Measurements from ENCODE around the gene DBH.

Gene DBH

GRCh38 chr9:133591116-133591910 is 44.9 kb upstream of the DBH start:
- in situ Hi-C loops (cut with HindIII; ENCODE audit: low sequenced_read_pairs), result no loop called here
- no peak for DNase-seq (ENCODE audit: low read depth)
- TF ChIP-seq, protein P1, sequence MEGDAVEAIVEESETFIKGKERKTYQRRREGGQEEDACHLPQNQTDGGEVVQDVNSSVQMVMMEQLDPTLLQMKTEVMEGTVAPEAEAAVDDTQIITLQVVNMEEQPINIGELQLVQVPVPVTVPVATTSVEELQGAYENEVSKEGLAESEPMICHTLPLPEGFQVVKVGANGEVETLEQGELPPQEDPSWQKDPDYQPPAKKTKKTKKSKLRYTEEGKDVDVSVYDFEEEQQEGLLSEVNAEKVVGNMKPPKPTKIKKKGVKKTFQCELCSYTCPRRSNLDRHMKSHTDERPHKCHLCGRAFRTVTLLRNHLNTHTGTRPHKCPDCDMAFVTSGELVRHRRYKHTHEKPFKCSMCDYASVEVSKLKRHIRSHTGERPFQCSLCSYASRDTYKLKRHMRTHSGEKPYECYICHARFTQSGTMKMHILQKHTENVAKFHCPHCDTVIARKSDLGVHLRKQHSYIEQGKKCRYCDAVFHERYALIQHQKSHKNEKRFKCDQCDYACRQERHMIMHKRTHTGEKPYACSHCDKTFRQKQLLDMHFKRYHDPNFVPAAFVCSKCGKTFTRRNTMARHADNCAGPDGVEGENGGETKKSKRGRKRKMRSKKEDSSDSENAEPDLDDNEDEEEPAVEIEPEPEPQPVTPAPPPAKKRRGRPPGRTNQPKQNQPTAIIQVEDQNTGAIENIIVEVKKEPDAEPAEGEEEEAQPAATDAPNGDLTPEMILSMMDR (IDR thresholded peaks at IDR 0.05; ENCODE audit: low read depth, low read length, missing control alignments), result no peak
- H3K4me3 ChIP-seq (ENCODE audit: low read depth, low read length), result no peak overlapping the region

DNA sequence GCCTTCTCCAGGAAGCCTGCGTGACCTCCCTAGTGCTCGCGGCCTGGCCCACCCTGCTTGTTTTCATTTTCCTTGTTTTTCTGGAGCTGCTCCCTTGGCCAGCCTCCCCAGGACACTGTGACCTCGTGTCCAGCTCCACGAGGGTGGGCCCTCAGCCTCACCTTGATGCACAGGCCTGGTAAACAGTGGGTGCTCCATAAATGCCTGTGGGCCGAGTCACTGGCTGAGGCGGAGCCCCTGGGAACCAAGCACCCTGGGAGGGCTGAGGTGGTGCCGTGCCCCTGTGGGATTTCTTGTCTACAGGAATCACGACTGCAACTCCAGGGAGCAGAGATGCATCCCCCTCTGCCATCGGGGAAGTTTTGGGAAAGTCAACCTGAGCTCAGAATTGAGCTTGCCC is 44.2 kb upstream of the DBH start:
- DNase-seq (ENCODE audit: low read depth), result no peak
- H3K4me3 ChIP-seq (ENCODE audit: low read depth, low read length), result no peak overlapping the region
- in situ Hi-C loops (cut with HindIII; ENCODE audit: low sequenced_read_pairs), result no loop called here
- TF ChIP-seq, protein P1 (IDR thresholded peaks at IDR 0.05; ENCODE audit: low read depth, low read length, missing control alignments), result no peak

DNA sequence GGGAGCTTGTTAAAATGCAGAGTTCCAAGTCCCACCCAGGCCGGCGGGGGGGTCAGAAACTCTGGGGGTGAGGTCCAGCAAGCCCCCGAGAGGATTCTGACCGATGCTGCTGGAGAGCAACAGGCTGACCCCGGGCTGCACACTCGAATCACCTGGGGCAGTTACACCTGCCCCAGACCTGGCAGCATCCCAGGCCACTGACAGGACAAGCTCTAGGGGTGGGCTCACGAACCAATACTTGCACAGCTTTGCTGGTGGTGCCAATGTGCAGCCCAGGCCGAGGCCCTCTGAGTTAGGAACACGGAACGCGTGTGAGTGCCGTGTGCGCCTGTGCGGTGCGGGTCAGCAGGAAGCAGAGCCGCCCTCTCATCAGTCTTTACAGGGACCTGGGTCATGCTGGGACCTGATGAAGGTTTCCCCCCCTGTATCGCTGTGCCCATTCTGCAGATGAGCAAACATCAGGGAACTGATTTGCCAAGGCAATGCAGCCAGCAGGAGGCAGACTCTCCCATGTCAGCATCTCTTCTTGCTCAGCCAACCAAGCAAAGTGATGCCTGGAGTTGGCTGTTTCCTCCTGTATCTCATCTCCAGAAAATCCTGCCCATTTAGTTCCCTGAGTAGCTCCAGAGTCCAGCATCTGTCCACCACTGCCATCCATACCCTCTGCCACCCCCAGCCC is 43.3 kb upstream of the DBH start:
- no peak for DNase-seq (ENCODE audit: low read depth)
- H3K4me3 ChIP-seq (ENCODE audit: low read depth, low read length), result no peak overlapping the region
- TF ChIP-seq, protein P1 (IDR thresholded peaks at IDR 0.05; ENCODE audit: low read depth, low read length, missing control alignments), result peak; percentile 7
- in situ Hi-C loops (cut with HindIII; ENCODE audit: low sequenced_read_pairs), result no loop called here

- no peak overlapping the region for H3K4me3 ChIP-seq (ENCODE audit: low read depth, low read length)
These were observed 42.4 kb upstream of the DBH start for GRCh38 chr9:133593587-133594253.

GRCh38 chr9:133594310-133594709 is 41.9 kb upstream of the DBH start:
- DNase-seq (ENCODE audit: low read depth), result no peak
- TF ChIP-seq, protein P1 (IDR thresholded peaks at IDR 0.05; ENCODE audit: low read depth, low read length, missing control alignments), result no peak
- in situ Hi-C loops (cut with HindIII; ENCODE audit: low sequenced_read_pairs), result no loop called here
- no peak overlapping the region for H3K4me3 ChIP-seq (ENCODE audit: low read depth, low read length)

More at GRCh38 chr9:133593587-133594253, 42.4 kb upstream of the DBH start:
- in situ Hi-C loops (cut with HindIII; ENCODE audit: low sequenced_read_pairs), result no loop called here
- TF ChIP-seq, protein P1 (IDR thresholded peaks at IDR 0.05; ENCODE audit: low read depth, low read length, missing control alignments), result no peak
- no peak for DNase-seq (ENCODE audit: low read depth)

- TF ChIP-seq, protein P1 (IDR thresholded peaks at IDR 0.05; ENCODE audit: low read depth, low read length, missing control alignments), result no peak
- DNase-seq (ENCODE audit: low read depth), result no peak
- in situ Hi-C loops (cut with HindIII; ENCODE audit: low sequenced_read_pairs), result loop anchor here (5.0 kb wide), 1 partner anchor 76 kb away; no protein-coding TSS in a partner anchor
These were observed 40.3 kb upstream of the DBH start for GRCh38 chr9:133595910-133596309.

More at GRCh38 chr9:133595910-133596309, 40.3 kb upstream of the DBH start:
- no peak overlapping the region for H3K4me3 ChIP-seq (ENCODE audit: low read depth, low read length)

All from astrocyte of the cerebellum (primary cell).